ENCODE data around the gene SYNGR2. TPM values are rescaled to one million over a fixed set of nuclear protein-coding genes. Genes with fewer than 3 reads are reported as not detected.

SYNGR2 gene
- total RNA-seq, 1 donor from 2014 or later: 64.1 TPM

DNA sequence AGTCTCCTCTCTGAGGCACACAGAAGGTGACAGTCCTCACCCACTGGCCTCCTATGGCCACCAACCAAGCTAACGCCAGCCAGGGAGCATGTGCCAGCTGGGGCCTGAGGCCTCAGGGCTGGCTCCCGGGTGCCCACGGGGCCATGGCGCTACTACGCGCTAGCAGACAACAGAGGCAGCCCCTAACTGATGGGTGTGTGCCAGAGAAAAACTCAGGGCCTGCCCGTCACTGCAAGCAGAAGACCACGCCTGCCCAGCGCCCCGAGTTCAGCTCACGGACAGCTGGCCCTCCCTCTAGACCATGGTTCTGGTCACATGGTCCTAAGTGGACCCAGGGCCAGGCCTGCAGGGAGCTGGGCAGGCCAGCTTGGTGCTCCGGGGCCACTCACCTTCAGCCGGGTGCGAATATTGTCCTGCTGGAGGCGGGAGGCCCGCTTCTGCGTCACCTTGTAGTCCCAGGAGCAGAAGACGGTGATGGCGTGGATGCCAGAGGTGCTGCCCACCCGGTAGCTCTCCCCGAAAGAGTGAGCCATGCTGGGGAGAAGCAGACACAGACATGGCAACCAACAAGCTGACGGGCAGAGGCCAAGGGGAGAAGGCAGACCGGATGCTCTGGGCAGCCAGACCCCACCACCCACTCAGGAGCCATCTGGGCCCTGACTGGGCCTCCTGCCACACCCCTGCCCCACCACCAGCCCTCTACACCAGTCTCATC is 46.0 kb upstream of the SYNGR2 start:
- H3K27ac Mint-ChIP-seq: no peak overlapping the region

DNA sequence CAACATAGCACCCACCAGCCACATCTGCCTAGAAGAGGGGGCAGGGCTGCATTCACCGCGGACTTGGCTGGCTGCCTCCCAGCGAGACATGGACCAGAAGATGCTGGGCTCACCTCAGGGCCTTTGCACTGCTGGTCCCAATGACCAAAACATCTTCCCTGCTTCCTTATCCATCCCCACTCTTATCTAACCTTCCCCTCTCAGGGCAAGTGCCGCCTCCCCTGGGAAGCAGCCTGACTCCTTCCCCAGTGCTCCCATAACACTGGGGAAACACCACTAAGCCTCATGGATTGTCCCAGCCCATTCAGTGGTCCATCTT is 45.5 kb upstream of the SYNGR2 start:
- no peak for DNase-seq (ENCODE audit: extremely low spot score, unreplicated experiment)
- Mint-ChIP-seq H3K27me3 (no peaks in the 10 kb centered on the region), H3K36me3 (peaks cover 7% of the 10 kb centered on the region), H3K4me1 (ENCODE audit: unreplicated experiment) (peaks cover 4% of the 10 kb centered on the region), H3K9me3 (no peaks in the 10 kb centered on the region), H3K27ac (no peak overlapping the region), H3K4me3 (no peak overlapping the region)
- TF ChIP-seq, protein P1, sequence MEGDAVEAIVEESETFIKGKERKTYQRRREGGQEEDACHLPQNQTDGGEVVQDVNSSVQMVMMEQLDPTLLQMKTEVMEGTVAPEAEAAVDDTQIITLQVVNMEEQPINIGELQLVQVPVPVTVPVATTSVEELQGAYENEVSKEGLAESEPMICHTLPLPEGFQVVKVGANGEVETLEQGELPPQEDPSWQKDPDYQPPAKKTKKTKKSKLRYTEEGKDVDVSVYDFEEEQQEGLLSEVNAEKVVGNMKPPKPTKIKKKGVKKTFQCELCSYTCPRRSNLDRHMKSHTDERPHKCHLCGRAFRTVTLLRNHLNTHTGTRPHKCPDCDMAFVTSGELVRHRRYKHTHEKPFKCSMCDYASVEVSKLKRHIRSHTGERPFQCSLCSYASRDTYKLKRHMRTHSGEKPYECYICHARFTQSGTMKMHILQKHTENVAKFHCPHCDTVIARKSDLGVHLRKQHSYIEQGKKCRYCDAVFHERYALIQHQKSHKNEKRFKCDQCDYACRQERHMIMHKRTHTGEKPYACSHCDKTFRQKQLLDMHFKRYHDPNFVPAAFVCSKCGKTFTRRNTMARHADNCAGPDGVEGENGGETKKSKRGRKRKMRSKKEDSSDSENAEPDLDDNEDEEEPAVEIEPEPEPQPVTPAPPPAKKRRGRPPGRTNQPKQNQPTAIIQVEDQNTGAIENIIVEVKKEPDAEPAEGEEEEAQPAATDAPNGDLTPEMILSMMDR (conservative IDR thresholded peaks at IDR 0.05): no peak

More for the DNA sequence above, 46.0 kb upstream of the SYNGR2 start:
- DNase-seq (ENCODE audit: extremely low spot score, unreplicated experiment): no peak
- Mint-ChIP-seq H3K27me3 (no peaks in the 10 kb centered on the region), H3K4me1 (ENCODE audit: unreplicated experiment) (peaks cover 4% of the 10 kb centered on the region), H3K4me3 (no peak overlapping the region), H3K36me3 (peaks cover 7% of the 10 kb centered on the region), H3K9me3 (no peaks in the 10 kb centered on the region)
- TF ChIP-seq, protein P1 (conservative IDR thresholded peaks at IDR 0.05): no peak

DNA sequence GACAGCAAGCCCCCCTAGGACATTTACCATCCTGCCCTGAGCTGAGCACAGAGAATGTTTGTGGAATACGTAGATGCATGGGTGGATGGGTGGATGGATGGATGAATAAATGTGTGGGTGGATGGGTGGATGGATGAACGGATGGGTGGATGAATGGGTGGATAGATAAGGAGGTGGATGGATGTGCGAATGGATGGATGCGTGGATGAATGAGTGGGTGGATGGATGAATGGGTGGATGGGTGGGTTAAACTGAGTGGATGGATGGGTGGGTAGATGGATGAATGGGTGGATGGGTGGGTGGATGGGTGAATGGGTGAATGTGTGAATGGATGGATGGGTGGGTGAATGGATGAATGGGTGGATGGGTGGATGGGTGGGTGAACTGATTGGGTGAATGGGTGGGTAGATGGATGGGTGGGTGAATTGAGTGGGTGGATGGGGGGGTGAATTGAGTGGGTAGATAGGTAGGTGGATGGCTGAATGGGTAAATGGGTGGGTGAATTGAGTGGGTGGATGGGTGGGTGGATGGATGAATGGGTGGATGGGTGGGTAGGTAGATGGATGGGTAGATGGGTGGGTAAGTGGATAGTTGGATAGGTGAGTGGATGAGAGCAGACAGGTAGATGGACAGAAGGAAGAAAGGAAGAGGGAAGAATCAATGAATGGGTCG is 45.0 kb upstream of the SYNGR2 start:
- Mint-ChIP-seq H3K27ac (peak overlapping the region; percentile 76), H3K4me3 (peak overlapping the region; percentile 32), H3K4me1 (ENCODE audit: unreplicated experiment) (peaks cover 4% of the 10 kb centered on the region), H3K27me3 (no peaks in the 10 kb centered on the region), H3K36me3 (peaks cover 7% of the 10 kb centered on the region), H3K9me3 (no peaks in the 10 kb centered on the region)
- TF ChIP-seq, protein P1 (conservative IDR thresholded peaks at IDR 0.05): no peak
- DNase-seq (ENCODE audit: extremely low spot score, unreplicated experiment): no peak

DNA sequence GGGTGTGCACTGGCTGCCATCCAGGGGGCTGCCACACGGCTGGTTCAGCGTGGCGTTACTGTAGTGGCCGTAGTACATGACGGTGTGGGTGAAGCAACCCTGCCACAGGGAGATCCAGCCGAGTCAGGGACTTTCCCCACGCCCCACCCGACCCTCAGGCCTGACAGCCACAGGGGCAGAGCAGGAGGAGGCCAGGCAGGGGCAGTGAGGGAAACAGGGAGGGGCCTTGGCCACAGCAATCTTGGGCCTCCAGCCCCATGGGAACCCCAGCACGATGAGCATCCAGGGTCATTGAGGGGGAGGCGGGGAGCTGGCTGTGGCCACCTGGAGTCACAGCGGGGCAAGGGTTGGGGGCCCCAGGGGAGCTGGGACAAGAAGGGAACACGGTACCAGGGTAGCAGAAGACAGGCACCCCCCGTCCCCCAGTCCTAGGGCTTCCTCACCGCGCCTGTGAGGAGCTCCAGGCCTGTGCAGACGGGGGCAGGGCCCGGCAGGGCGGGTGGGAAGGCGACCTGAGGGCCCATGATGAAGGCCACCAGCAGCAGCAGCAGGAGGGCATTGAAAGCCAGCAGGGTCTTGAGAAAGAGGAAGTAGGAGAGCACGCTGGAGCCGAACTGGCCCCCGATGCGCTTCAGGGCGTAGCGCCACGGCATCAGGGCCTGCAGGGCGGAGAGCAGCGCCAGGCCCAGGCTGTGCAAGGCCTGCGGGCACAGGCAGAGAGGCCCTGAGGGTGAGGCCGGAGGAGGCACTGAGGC is 44.1 kb upstream of the SYNGR2 start:
- H3K27ac Mint-ChIP-seq: peak overlapping the region; percentile 76
- no peak for DNase-seq (ENCODE audit: extremely low spot score, unreplicated experiment)
- H3K4me3 Mint-ChIP-seq: no peak overlapping the region
- no peaks in the 10 kb centered on the region for H3K9me3 Mint-ChIP-seq
- H3K27me3 Mint-ChIP-seq: no peaks in the 10 kb centered on the region
- TF ChIP-seq, protein P1 (conservative IDR thresholded peaks at IDR 0.05): no peak
- H3K4me1 Mint-ChIP-seq (ENCODE audit: unreplicated experiment): peaks cover 4% of the 10 kb centered on the region
- peaks cover 7% of the 10 kb centered on the region for H3K36me3 Mint-ChIP-seq

DNA sequence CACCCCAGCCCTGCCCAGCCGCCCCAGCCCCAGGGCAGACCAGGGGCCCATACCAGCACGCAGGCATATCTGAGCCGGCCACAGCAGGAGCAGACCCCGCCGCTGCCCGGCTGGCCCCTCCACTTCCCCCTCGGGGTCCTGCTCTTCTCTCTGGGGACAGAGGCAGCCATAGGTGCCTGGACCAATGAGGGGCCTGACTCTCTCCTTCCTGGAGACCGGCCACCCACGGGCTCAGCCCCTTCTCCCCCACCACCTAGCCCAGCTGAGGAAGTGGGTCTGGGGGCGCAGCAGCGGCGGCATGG is 43.6 kb upstream of the SYNGR2 start:
- Mint-ChIP-seq H3K27me3 (peaks cover 2% of the 10 kb centered on the region), H3K36me3 (peaks cover 7% of the 10 kb centered on the region), H3K27ac (no peak overlapping the region), H3K9me3 (no peaks in the 10 kb centered on the region), H3K4me1 (ENCODE audit: unreplicated experiment) (peaks cover 6% of the 10 kb centered on the region), H3K4me3 (no peak overlapping the region)
- no peak for DNase-seq (ENCODE audit: extremely low spot score, unreplicated experiment)
- TF ChIP-seq, protein P1 (conservative IDR thresholded peaks at IDR 0.05): no peak
